GM19099 (cell line): ENCODE data around the gene PDIA5.

Experiments
- POLR2A ChIP-seq: IDR thresholded peaks from 3 replicates; pipeline ENCODE4 v1.6.1; 2011; ENCODE audit warnings: low read depth; ENCODE audit not compliant: insufficient read length; ENCODE audit errors: extremely low read depth

The PDIA5 gene

GRCh38 chr3:123110976-123111615, 44.3 kb downstream of the PDIA5 start:
- no peak for TF ChIP-seq POLR2A

GRCh38 chr3:123111640-123112039, 44.8 kb downstream of the PDIA5 start:
- no peak for TF ChIP-seq POLR2A

GRCh38 chr3:123112232-123112631, 45.4 kb downstream of the PDIA5 start:
- TF ChIP-seq POLR2A: no peak

- no peak for TF ChIP-seq POLR2A
Observed at GRCh38 chr3:123113889-123114450, 47.1 kb downstream of the PDIA5 start.

- no peak for TF ChIP-seq POLR2A
Observed at GRCh38 chr3:123116116-123116515, 49.3 kb downstream of the PDIA5 start.

GRCh38 chr3:123119388-123119787, 52.6 kb downstream of the PDIA5 start:
- no peak for TF ChIP-seq POLR2A

GRCh38 chr3:123119802-123120201, 53.0 kb downstream of the PDIA5 start:
- TF ChIP-seq POLR2A: no peak

GRCh38 chr3:123120573-123120972, 53.7 kb downstream of the PDIA5 start:
- TF ChIP-seq POLR2A: no peak

GRCh38 chr3:123122057-123122456, 55.2 kb downstream of the PDIA5 start:
- TF ChIP-seq POLR2A: no peak

- no peak for TF ChIP-seq POLR2A
Observed at GRCh38 chr3:123122525-123123315, 55.9 kb downstream of the PDIA5 start.

- no peak for TF ChIP-seq POLR2A
Observed at GRCh38 chr3:123123716-123124616, 57.1 kb downstream of the PDIA5 start.

- no peak for TF ChIP-seq POLR2A
Observed at GRCh38 chr3:123124971-123125370, 58.1 kb downstream of the PDIA5 start.

- no peak for TF ChIP-seq POLR2A
Observed at GRCh38 chr3:123126031-123126430, 59.2 kb downstream of the PDIA5 start.

GRCh38 chr3:123126653-123127052, 59.8 kb downstream of the PDIA5 start:
- no peak for TF ChIP-seq POLR2A

GRCh38 chr3:123129092-123129491, 62.3 kb downstream of the PDIA5 start:
- TF ChIP-seq POLR2A: no peak
